ENCODE data around the gene SRSF8. TPM values are rescaled to one million over a fixed set of nuclear protein-coding genes. Genes with fewer than 3 reads are reported as not detected.
A peak's percentile ranks its signal among the peaks of the same experiment; 100 is the strongest.

Gene SRSF8
- total RNA-seq, 1 experiment from 2014 or later = 12.6 TPM

GRCh38 chr11:95089620-95090542 lies 23.2 kb downstream of the SRSF8 start, which contains the start of gene ENDOD1:
Gene ENDOD1, plus strand, starts transcription at chr11:95089846. Its CDS starts 82 bp downstream, at chr11:95089928.
- in situ Hi-C loops (cut with HindIII; ENCODE audit: low pct_unique_long_range_greater_than_20kb, low sequenced_read_pairs) = no loop called here

DNA sequence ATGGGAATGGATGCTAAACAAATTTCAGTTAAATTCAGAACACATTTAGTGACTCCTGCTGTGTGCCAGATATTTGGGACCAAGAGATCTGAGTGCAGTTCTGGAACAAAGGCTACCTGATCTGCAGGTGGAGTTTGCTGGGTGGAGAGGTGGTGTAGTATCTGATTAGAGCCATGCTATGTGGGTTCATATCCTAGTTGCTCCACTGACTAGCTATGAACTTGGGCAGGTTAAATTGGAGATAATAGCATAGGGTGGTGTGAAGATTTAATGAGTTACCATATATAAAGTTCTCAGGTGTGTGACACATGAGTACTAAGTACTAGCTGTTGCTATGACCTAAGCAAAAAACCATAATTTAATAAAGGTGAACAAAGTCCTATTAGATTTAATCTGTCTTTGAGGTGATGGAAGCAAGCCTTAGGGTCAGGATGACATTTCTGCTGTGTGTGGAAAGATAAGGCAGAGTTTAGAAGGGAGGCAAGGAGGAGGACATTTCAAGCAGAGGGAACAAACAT lies 25.0 kb downstream of the SRSF8 start:
- no peak for DNase-seq (ENCODE audit: low read depth)
- in situ Hi-C loops (cut with HindIII; ENCODE audit: low pct_unique_long_range_greater_than_20kb, low sequenced_read_pairs) = no loop called here

More at GRCh38 chr11:95089620-95090542, 23.2 kb downstream of the SRSF8 start, which contains the start of gene ENDOD1:
- DNase-seq (ENCODE audit: low read depth) = peak; percentile 80

GRCh38 chr11:95092549-95093324 lies 26.0 kb downstream of the SRSF8 start:
- in situ Hi-C loops (cut with HindIII; ENCODE audit: low pct_unique_long_range_greater_than_20kb, low sequenced_read_pairs) = no loop called here
- peak; percentile 24 for DNase-seq (ENCODE audit: low read depth)

GRCh38 chr11:95093548-95093947 lies 26.8 kb downstream of the SRSF8 start:
- in situ Hi-C loops (cut with HindIII; ENCODE audit: low pct_unique_long_range_greater_than_20kb, low sequenced_read_pairs) = no loop called here
- no peak for DNase-seq (ENCODE audit: low read depth)

DNA sequence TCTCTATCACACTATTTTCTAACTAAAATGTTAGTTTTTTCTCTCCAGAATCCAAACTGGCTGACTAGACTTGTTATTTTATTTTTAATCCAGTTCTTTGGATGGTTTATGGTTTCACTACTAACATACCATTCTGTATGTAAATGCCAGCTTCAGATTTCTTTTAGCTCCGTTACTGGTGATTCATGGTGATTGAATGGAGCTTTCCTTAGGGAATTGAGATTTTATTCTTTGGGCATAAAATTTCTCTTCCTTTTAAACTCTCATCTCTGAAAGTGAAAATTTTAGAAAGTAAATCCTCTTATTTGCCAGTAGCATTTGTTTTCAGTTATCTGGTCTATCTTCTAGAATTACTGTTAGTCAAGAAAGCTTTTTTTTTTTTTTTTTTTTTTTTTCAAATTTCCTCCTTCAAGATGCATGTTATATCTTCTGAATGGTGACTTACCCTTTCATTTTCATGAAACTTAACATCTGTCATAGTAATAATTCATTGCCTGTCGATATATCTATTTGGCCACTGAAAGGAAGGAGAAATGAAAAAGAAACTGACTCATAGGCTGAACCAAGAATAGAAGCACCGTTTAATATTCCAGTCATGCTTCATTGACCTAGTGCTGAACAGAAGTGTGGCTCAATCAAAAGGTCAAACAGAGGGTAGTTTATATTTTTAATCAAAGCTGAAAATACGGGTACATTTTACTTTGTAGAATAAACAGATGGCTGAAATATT lies 29.3 kb downstream of the SRSF8 start:
- in situ Hi-C loops (cut with HindIII; ENCODE audit: low pct_unique_long_range_greater_than_20kb, low sequenced_read_pairs) = no loop called here
- no peak for DNase-seq (ENCODE audit: low read depth)

- in situ Hi-C loops (cut with HindIII; ENCODE audit: low pct_unique_long_range_greater_than_20kb, low sequenced_read_pairs) = no loop called here
- no peak for DNase-seq (ENCODE audit: low read depth)
These were observed 30.5 kb downstream of the SRSF8 start for GRCh38 chr11:95097209-95097608.

- DNase-seq (ENCODE audit: low read depth) = no peak
- in situ Hi-C loops (cut with HindIII; ENCODE audit: low pct_unique_long_range_greater_than_20kb, low sequenced_read_pairs) = no loop called here
These were observed 32.1 kb downstream of the SRSF8 start for GRCh38 chr11:95098826-95099225.

- in situ Hi-C loops (cut with HindIII; ENCODE audit: low pct_unique_long_range_greater_than_20kb, low sequenced_read_pairs) = no loop called here
- DNase-seq (ENCODE audit: low read depth) = no peak
These were observed 33.5 kb downstream of the SRSF8 start for GRCh38 chr11:95100191-95100648.

DNA sequence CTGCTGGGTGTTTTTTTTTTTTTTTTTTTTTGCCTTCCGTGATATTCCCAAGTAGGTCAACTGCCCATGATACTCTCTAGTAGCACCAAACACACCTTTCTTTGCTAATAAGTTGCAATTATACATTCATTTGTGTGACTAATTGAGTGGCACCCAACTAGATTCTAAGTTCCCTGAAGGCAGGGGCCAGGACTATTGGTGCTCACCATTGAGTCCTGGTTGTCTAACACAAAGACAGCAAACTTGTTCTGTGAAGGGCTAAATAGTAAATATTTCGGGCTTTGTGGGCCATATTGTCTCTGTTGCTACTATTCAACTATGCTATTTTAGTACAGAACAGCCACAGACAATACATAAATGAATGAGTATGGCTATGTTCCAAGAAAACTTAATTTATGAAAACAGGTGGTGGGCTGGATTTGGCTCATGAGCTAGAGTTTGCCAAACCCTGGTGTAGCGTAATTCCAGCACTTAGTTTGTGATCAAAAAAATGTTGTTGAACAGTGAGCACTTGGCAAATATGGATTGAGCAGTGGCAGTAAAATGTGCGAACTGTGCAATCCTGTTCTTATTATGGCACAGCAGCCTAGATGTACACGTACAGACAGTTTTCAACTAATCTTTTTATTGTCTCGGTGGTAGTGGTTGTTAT lies 34.3 kb downstream of the SRSF8 start:
- in situ Hi-C loops (cut with HindIII; ENCODE audit: low pct_unique_long_range_greater_than_20kb, low sequenced_read_pairs) = no loop called here
- DNase-seq (ENCODE audit: low read depth) = no peak

DNA sequence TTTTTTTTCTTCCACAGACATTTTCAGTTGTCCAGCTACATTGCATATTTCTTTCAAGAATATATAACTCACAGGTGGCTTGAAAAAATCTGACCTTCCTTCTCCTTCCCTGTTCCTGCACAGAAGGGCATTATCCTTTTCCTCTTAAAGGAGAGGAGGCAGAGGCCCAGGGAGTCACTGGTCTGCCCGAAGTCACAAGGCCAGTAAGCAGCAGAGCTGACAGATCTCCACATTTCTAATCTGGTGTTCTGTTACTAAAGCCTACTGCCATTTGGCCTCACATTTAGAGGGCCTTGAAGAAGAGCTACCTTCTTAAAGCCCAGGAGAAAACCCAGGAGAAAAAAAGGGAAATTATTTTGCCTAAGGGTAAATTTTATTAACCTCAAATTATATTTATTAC lies 35.2 kb downstream of the SRSF8 start:
- in situ Hi-C loops (cut with HindIII; ENCODE audit: low pct_unique_long_range_greater_than_20kb, low sequenced_read_pairs) = no loop called here
- DNase-seq (ENCODE audit: low read depth) = no peak

DNA sequence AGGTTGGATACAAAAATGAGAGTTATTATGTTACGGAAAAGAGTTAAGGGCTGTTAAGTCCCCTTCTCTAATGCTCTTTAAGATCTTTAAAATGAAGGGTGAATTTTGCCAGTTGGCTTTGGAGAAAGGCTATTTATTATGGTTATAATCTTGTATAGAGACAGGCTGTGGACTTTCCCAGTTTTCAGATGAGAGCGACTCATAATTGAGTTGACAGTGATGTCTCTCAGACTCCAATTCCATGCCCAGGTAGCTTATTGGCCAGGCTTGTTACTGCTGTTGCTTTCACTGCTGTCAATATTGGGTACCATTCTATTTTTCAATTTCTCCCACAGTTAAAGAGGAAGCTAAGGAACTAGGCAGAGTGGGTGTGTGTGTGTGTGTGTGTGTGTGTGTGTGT lies 36.0 kb downstream of the SRSF8 start:
- in situ Hi-C loops (cut with HindIII; ENCODE audit: low pct_unique_long_range_greater_than_20kb, low sequenced_read_pairs) = no loop called here

DNA sequence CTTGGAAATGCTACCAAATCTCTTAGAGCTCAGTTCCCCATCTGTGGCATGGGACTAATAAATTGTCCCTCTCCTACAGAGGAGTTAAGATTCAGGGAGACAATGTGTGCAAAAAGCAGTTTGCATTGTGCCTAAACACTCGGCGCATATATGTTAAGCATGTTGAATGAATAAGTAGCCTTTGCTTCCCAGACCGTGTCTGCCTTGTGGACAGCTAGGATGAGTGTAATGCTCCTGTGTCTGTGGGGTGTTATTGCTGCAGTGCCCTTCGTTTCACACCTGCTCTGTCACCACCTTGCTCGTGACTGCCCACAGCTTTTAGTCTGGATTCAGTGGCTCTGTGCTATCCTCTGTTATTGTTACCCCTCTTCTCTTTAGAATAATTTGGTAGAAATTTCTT lies 37.0 kb downstream of the SRSF8 start:
- DNase-seq (ENCODE audit: low read depth) = no peak
- in situ Hi-C loops (cut with HindIII; ENCODE audit: low pct_unique_long_range_greater_than_20kb, low sequenced_read_pairs) = no loop called here

More for the DNA sequence above, 36.0 kb downstream of the SRSF8 start:
- no peak for DNase-seq (ENCODE audit: low read depth)

DNA sequence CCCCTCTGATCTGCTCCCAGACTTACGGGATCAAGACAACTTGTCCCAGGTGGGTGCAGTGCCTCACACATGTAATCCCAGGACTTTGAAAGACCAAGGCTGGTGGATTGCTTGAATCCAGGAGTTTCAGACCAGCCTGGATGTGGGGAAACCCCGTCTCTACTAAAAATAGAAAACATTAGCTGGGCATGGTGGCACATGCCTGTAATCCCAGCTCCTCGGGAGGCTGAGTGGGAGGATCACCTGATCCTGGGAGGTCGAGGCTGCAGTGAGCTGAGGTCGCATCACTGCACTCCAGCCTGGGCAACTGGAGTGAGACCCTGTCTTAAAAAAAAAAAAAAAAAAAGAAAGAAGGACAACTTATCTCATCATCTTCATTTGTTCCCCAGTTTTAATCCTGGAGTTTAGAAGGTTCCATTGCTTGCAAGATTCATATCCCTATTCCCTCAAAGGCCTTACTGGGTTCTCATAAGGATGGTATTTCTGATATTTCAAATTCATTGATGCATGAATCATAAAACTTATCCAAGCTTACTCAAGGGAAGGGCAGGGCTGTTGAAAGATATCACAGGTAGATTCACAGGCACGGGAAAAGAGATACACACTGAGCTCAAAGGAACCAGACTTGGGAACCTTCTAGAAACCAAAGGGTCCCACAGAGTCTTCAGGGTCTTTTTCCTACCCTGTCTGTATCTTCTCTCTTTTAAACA lies 37.6 kb downstream of the SRSF8 start:
- no peak for DNase-seq (ENCODE audit: low read depth)
- in situ Hi-C loops (cut with HindIII; ENCODE audit: low pct_unique_long_range_greater_than_20kb, low sequenced_read_pairs) = no loop called here

DNA sequence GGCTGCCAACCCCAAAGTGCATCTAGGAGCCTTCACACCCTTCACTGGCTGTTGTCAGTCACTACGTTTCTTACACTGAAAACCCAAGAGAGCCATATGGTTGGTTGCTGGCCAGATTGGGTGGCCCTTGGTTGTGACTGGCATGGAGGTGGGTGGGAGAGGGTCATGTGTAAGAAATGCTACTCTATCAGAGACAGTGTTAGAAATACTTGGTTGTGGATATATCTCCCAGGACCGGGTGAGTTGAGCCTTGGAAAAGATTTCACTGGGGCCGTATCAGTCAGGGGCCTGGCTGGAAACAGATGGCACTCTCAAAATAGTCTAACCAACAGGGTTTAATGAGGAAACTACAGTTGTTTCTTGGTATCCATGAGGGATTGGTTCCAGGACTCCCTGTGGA lies 38.1 kb downstream of the SRSF8 start:
- no peak for DNase-seq (ENCODE audit: low read depth)
- in situ Hi-C loops (cut with HindIII; ENCODE audit: low pct_unique_long_range_greater_than_20kb, low sequenced_read_pairs) = no loop called here

DNA sequence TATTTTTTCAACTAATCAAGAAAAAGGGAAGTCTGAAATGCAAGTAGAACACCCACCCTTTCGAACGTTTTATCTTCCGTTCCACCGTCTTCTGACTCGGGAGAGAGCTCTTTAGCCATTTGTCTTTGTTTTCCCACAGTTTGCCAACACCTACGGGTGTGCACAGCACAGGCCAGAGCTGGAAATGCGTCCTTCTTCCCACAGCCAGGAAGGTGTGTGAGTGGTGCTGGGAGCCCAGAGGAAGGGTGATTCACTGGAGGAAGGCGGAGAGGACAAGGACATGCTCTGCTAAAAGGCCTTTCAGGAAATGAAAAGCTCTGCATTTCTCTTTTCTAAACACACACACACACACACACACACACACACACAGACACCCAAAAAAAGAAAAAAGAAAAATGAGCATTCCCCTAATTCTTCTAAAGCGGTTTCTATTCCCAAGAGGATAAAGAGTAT lies 41.5 kb downstream of the SRSF8 start:
- DNase-seq (ENCODE audit: low read depth) = no peak
- in situ Hi-C loops (cut with HindIII; ENCODE audit: low pct_unique_long_range_greater_than_20kb, low sequenced_read_pairs) = no loop called here

DNA sequence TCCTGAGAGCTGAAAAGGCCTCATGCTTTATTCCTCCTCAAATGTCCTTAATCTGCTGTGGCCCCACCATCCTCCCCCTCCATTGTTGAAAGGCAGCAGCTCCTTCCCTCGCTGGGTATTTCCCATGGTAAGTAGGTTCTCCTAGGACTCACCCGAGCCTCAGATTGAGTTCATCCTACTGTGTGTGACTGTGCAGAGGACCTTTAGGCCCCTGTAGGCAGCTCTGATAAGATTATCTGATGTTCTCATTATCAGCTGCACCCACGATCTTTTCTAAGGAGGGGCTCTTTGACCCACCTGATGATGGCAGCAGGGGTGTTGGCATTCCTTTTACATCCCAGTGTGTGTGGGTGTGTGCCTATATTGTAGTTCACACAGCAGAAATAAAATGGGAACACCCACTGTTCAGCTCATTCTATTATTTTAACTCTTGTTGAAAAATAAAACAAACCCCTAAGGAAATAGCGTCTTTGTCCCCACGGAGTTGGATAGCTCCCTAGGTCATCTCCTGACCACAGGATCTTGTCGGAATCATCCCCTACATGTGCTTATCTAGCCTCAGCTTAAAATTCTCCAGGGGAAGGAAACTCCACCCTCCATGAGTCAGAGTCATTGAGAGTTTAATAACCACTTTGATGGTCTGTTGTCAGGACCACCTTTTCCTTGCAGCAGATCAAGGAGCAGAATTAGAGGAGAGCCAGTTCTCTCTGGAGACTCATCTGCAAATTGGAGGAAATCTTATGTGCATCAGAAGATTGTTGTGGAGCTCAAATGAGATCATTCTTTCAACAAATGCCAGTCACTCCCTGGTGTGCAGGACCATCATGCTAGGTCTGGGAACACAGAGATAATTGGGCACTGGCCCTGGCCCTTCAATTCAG lies 42.2 kb downstream of the SRSF8 start:
- in situ Hi-C loops (cut with HindIII; ENCODE audit: low pct_unique_long_range_greater_than_20kb, low sequenced_read_pairs) = no loop called here
- DNase-seq (ENCODE audit: low read depth) = no peak

Data from Caki2 (cell line).